Measurements from ENCODE around the gene PSMB2.

- TF ChIP-seq POLR2AphosphoS5 (IDR thresholded peaks at IDR 0.05; ENCODE audit: low read depth, low read length) (no peak), RAD21 (IDR thresholded peaks at IDR 0.05 in 1 of 2, conservative IDR thresholded peaks at IDR 0.05 in 1 of 2; ENCODE audit: low read depth in 2 of 2, low read length in 2 of 2) (no peak), POLR2A (IDR thresholded peaks at IDR 0.05; ENCODE audit: control extremely low read depth in 1 of 2, low read depth in 2 of 2, low read length in 2 of 2) (no peak), POU5F1 (IDR thresholded peaks at IDR 0.05; ENCODE audit: low read depth, low read length) (no peak)
These were observed 32.8 kb upstream of the PSMB2 start for GRCh38 chr1:35674111-35674510.

Data from H1 (cell line).